CD8-positive, alpha-beta memory T cell (primary cell): ENCODE results near the gene A3GALT2. TPM values are rescaled to one million over a fixed set of nuclear protein-coding genes. Genes with fewer than 3 reads are reported as not detected.
A peak's percentile ranks its signal among the peaks of the same experiment; 100 is the strongest.

ENCODE experiments used
- CTCF ChIA-PET: fragments of 350-600 bp; sonication (Branson Sonifier 250); formaldehyde crosslinking; loops from one replicate; lab custom pipeline; 2021; ENCODE audit warnings: antibody characterized with exemption; lab: Charles Lee
- POLR2A ChIA-PET: fragments of 350-600 bp; sonication (Branson Sonifier 250); formaldehyde crosslinking; loops from one replicate; lab custom pipeline; 2021; ENCODE audit warnings: antibody characterized with exemption; lab: Charles Lee
- DNase-seq, 5 donors: peaks; one replicate each; pipeline versions ENCODE4 v3.0.0 to v3.0.0-alpha.2; 2020 to 2022; ENCODE audit warnings: mixed read lengths in 1 of 5
- H3K27ac ChIP-seq: one replicate; pipeline ENCODE4 v1.7.0; 2013; ENCODE audit warnings: low read depth, mild to moderate bottlenecking, low read length, moderate library complexity
- H3K27me3 ChIP-seq: 2 replicates; pipeline ENCODE4 v1.7.0; 2013; ENCODE audit warnings: low read length, mild to moderate bottlenecking; ENCODE audit not compliant: insufficient read depth, poor library complexity, severe bottlenecking
- H3K36me3 ChIP-seq: 2 replicates; pipeline ENCODE4 v1.7.0; 2013; ENCODE audit warnings: mild to moderate bottlenecking, low read length, moderate library complexity; ENCODE audit not compliant: insufficient read depth
- H3K4me1 ChIP-seq: 2 replicates; pipeline ENCODE4 v1.7.0; 2013; ENCODE audit warnings: mild to moderate bottlenecking, low read length, moderate library complexity; ENCODE audit not compliant: insufficient read depth
- H3K4me3 ChIP-seq: 2 replicates; pipeline ENCODE4 v1.7.0; 2013; ENCODE audit warnings: mild to moderate bottlenecking, low read length
- H3K9me3 ChIP-seq: 2 replicates; pipeline ENCODE4 v1.7.0; 2013; ENCODE audit warnings: mild to moderate bottlenecking, low read length
- H3K27ac Mint-ChIP-seq, 8 donors: one replicate each; pipeline ENCODE4 v1.8.0; 2020 to 2021; ENCODE audit warnings: mixed read lengths in 8 of 8, mild to moderate bottlenecking in 6 of 8, inconsistent platforms in 3 of 8, moderate library complexity in 3 of 8
- H3K27me3 Mint-ChIP-seq, 2 donors: one replicate each; pipeline ENCODE4 v1.8.0; 2020 to 2021; ENCODE audit warnings: mixed read lengths in 2 of 2, mild to moderate bottlenecking in 1 of 2, moderate library complexity in 1 of 2
- H3K36me3 Mint-ChIP-seq, 3 donors: one replicate each; pipeline ENCODE4 v1.8.0; 2020 to 2021; ENCODE audit warnings: mixed read lengths in 3 of 3, inconsistent platforms in 1 of 3, mild to moderate bottlenecking in 1 of 3
- H3K4me1 Mint-ChIP-seq, 3 donors: one replicate each; pipeline ENCODE4 v1.8.0; 2020 to 2021; ENCODE audit warnings: mixed read lengths in 3 of 3, inconsistent platforms in 1 of 3, mild to moderate bottlenecking in 1 of 3
- H3K4me3 Mint-ChIP-seq, 7 donors: one replicate each; pipeline ENCODE4 v1.8.0; 2020 to 2021; ENCODE audit warnings: mixed read lengths in 7 of 7, mild to moderate bottlenecking in 6 of 7, moderate library complexity in 4 of 7, inconsistent platforms in 2 of 7
- H3K9me3 Mint-ChIP-seq, 5 donors: one replicate each; pipeline ENCODE4 v1.8.0; 2020 to 2022; ENCODE audit warnings: mixed read lengths in 5 of 5, mild to moderate bottlenecking in 3 of 5, moderate library complexity in 2 of 5, inconsistent platforms in 1 of 5
- polyA plus RNA-seq: library from polyadenylated mRNA; unstranded; fragments of 300-500 nt; fragmentation: Illumina TruSeq; gene quantifications from one replicate; pipeline ENCODE4 v1.2.3, GENCODE V29; 2021
- total RNA-seq, 2 experiments: library from RNA; stranded (reverse); gene quantifications; one replicate each; pipeline ENCODE4 v1.2.3, GENCODE V29; 2021

Gene A3GALT2
- total and polyA plus RNA-seq, 3 experiments from 2014 or later = not detected

DNA sequence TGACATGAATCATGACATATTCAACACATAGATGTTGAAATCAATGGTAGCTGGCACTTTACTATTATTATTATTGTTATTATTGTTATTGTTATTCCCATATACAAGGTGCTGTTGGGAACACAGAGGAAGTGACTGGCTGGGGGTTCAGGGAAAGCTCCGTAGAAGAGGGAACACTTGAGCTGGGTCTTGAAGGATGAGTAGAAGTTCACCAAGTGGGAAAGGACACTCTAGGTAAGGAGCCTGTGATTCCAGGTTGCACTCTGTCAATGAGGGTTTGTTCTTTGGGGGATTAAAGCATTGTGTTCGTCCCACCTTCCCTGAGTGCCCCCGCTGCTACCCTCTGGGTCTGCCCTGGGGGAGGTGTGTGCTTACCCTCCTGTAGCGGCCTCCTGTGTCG lies 50.5 kb downstream of the A3GALT2 start:
- Histone ChIP-seq H3K36me3 (no peaks in the 10 kb centered on the region), H3K27ac (no peak overlapping the region), H3K4me1 (peaks cover 24% of the 10 kb centered on the region), H3K4me3 (no peak overlapping the region), H3K9me3 (no peaks in the 10 kb centered on the region), H3K27me3 (no peaks in the 10 kb centered on the region)
- Mint-ChIP-seq H3K4me1 (peaks cover 36 to 51% (median 39%) of the 10 kb centered on the region in 3 donors), H3K27me3 (no peaks in the 10 kb centered on the region), H3K36me3 (peaks cover 0 to 26% (median 1%) of the 10 kb centered on the region in 3 donors), H3K4me3 (no peak overlapping the region), H3K27ac (peak overlapping the region in 2 of 8 donors; percentile 17 to 51), H3K9me3 (no peaks in the 10 kb centered on the region)
- DNase-seq = no peak
- ChIA-PET CTCF (no interaction called here), POLR2A (no interaction called here)

DNA sequence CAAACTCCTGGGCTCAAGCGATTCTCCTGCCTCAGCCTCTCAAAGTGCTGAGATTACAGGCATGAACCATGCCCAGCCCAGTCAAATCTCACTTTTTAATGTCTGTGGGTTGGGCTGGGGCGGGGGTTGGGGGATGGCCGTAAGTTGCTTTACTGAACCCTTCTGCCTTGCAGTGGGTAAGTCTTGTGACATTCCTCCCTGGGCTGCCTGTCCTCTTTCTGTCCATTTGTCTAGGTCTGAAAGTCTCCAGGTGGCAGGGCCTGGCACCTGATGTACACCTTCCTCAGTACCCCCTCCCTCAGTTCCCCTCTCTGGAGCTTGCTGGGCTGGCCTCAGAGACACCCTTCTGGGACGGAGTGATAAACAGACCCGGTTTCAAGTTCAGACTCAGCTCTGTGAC lies 51.3 kb downstream of the A3GALT2 start:
- Mint-ChIP-seq H3K4me1 (peaks cover 36 to 51% (median 39%) of the 10 kb centered on the region in 3 donors), H3K9me3 (no peaks in the 10 kb centered on the region), H3K36me3 (peaks cover 0 to 21% (median 1%) of the 10 kb centered on the region in 3 donors), H3K4me3 (no peak overlapping the region), H3K27me3 (no peaks in the 10 kb centered on the region), H3K27ac (peak overlapping the region in 1 of 8 donors; percentile 56)
- no peak for DNase-seq
- no peaks in the 10 kb centered on the region for H3K9me3 ChIP-seq
- no peak overlapping the region for H3K4me3 ChIP-seq
- no peak overlapping the region for H3K27ac ChIP-seq
- H3K4me1 ChIP-seq = peaks cover 24% of the 10 kb centered on the region
- POLR2A ChIA-PET = no interaction called here
- CTCF ChIA-PET = no interaction called here
- H3K27me3 ChIP-seq = no peaks in the 10 kb centered on the region
- H3K36me3 ChIP-seq = no peaks in the 10 kb centered on the region

DNA sequence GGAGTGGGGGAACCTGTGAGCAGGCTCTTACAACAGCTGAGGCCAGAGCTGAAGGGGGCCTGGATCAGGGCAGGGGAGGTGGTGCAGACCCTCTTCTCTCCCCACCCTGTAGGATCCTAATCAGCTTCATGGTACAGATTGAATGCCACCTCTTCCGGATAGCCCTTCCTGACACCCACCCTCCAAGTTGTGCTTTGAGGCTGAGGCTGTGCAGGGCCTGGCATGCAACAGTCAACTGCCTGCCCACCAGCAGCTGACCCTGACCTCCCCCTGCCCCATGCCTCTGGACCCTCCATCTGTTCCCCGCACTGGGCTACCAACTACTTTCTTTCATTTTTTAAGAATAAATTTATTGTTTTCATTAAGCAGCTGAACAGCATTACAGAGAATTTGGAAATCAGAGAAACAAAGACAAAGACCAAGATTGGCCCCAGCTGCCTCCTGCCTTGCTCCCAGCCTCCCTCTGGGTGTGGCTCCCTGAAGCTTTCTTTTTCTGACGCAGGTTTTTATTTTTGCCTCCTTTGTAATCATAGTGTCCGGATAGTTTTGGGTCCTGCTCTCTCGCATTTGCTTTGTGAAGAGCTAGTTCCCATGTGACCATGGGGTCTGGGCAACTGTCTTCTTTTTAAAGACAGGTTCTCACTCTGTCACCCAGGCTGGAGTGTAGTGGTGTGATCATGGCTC lies 51.8 kb downstream of the A3GALT2 start:
- Mint-ChIP-seq H3K36me3 (peaks cover 0 to 21% (median 1%) of the 10 kb centered on the region in 3 donors), H3K27me3 (no peaks in the 10 kb centered on the region), H3K4me1 (peaks cover 31 to 48% (median 35%) of the 10 kb centered on the region in 3 donors), H3K9me3 (no peaks in the 10 kb centered on the region), H3K4me3 (no peak overlapping the region), H3K27ac (peak overlapping the region in 3 of 8 donors; percentile 56 to 73 (median 63))
- ChIA-PET POLR2A (no interaction called here), CTCF (no interaction called here)
- H3K27me3 ChIP-seq = no peaks in the 10 kb centered on the region
- no peak overlapping the region for H3K4me3 ChIP-seq
- DNase-seq = no peak
- H3K9me3 ChIP-seq = no peaks in the 10 kb centered on the region
- H3K4me1 ChIP-seq = peaks cover 23% of the 10 kb centered on the region
- H3K36me3 ChIP-seq = no peaks in the 10 kb centered on the region
- H3K27ac ChIP-seq = no peak overlapping the region

DNA sequence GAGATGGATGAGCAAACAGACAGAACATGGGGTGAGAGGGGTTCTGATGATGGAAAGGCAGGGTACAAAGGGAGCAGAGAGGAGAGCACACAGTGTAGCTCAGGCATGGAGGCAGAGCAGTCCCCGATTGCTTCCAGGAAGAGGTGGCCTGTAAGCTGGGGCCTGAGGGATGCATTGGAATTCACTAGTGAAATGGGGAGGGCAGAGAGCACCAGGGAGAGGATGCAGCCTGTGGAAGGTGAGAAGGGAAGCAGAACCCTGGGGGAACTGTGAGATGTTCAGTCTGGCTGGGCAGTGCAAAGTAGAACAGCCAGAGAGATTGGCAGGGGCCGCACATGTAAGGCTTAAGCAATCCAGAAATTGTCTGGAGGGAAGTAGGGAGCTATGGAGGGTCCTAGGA lies 52.4 kb downstream of the A3GALT2 start:
- H3K27me3 ChIP-seq = no peaks in the 10 kb centered on the region
- Mint-ChIP-seq H3K27ac (peak overlapping the region in 4 of 8 donors; percentile 43 to 80 (median 50)), H3K4me1 (peaks cover 25 to 41% (median 29%) of the 10 kb centered on the region in 3 donors), H3K4me3 (no peak overlapping the region), H3K9me3 (no peaks in the 10 kb centered on the region), H3K36me3 (peaks cover 0 to 21% (median 1%) of the 10 kb centered on the region in 3 donors), H3K27me3 (no peaks in the 10 kb centered on the region)
- H3K36me3 ChIP-seq = no peaks in the 10 kb centered on the region
- no peaks in the 10 kb centered on the region for H3K9me3 ChIP-seq
- ChIA-PET CTCF (interaction anchor here (1.4 kb wide), 1 partner anchor 27 kb away, joined by 3 read pairs; no protein-coding TSS in a partner anchor), POLR2A (no interaction called here)
- no peak overlapping the region for H3K27ac ChIP-seq
- no peak for DNase-seq
- peaks cover 16% of the 10 kb centered on the region for H3K4me1 ChIP-seq
- no peak overlapping the region for H3K4me3 ChIP-seq

DNA sequence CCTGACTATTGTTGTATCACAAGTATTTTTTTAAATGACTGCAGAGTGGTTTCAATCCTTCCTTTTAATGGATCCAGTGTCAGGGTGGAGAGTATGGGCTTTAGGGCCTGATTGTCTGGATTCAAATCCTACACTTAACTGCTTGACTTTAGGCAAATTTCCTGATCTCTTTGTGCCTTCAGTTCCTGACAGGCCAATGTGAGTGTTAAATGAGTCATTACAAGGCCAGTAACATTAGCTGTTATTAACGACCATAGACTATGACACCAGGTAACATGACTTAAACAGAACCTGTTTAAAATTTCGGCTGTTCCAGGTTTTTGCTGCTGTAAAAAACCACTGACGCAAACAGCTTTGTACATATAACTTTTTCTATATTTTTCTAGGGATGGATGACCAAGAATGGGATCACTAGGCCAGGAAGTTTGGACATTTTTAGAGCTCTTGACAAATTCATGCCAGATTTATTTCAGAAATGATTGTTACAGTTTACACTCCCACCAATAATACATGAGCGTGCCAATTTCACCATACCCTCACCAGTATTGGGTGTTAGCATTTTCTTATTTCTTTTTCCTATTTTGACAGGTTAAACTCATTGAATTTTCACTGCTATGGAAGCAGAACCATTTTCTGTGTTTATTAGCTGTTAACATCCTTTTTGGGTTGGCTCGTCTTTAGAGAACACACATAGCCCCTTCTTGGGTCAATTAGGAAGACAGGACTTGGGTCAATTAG lies 53.3 kb downstream of the A3GALT2 start:
- no peaks in the 10 kb centered on the region for H3K27me3 Mint-ChIP-seq
- H3K9me3 Mint-ChIP-seq = no peaks in the 10 kb centered on the region
- no peak for DNase-seq
- Histone ChIP-seq H3K27ac (no peak overlapping the region), H3K36me3 (peaks cover 3% of the 10 kb centered on the region), H3K27me3 (no peaks in the 10 kb centered on the region), H3K4me1 (peaks cover 8% of the 10 kb centered on the region), H3K4me3 (no peak overlapping the region), H3K9me3 (no peaks in the 10 kb centered on the region)
- peaks cover 18 to 33% (median 21%) of the 10 kb centered on the region in 3 donors for H3K4me1 Mint-ChIP-seq
- H3K4me3 Mint-ChIP-seq = no peak overlapping the region
- H3K27ac Mint-ChIP-seq = peak overlapping the region in 3 of 8 donors; percentile 43 to 68 (median 55)
- peaks cover 0 to 26% (median 1%) of the 10 kb centered on the region in 3 donors for H3K36me3 Mint-ChIP-seq
- ChIA-PET CTCF (interaction anchor here (1.4 kb wide), 1 partner anchor 28 kb away, joined by 3 read pairs; no protein-coding TSS in a partner anchor), POLR2A (interaction anchor here (0.7 kb wide), 1 partner anchor 10 kb away, joined by 5 read pairs; no protein-coding TSS in a partner anchor)

DNA sequence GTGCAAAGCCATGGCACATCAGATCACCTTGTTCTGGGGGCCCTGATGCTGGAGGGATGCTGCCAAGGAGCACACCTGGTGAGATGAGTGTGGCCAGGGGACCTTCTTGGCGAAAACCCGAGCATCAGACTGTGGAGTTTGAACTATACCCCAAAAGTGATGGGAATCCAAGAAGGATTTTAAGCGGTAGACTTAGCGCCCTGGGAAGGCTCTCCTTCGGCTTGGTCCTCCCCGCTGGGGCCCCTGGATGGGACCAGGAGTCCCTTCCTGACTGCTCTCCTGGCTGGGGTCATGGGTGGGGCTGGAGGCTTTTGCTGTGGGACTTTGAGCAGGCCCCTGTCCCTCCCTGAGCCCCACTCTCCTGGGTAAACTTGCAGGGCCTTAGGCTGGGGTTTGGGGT lies 54.1 kb downstream of the A3GALT2 start:
- peaks cover 16 to 28% (median 17%) of the 10 kb centered on the region in 3 donors for H3K4me1 Mint-ChIP-seq
- H3K9me3 Mint-ChIP-seq = no peaks in the 10 kb centered on the region
- H3K9me3 ChIP-seq = no peaks in the 10 kb centered on the region
- ChIA-PET POLR2A (no interaction called here), CTCF (no interaction called here)
- no peaks in the 10 kb centered on the region for H3K27me3 ChIP-seq
- H3K27ac ChIP-seq = no peak overlapping the region
- peak overlapping the region in 1 of 8 donors; percentile 78 for H3K27ac Mint-ChIP-seq
- no peak overlapping the region for H3K4me3 ChIP-seq
- no peak for DNase-seq
- peaks cover 0 to 33% (median 5%) of the 10 kb centered on the region in 3 donors for H3K36me3 Mint-ChIP-seq
- no peaks in the 10 kb centered on the region for H3K4me1 ChIP-seq
- no peak overlapping the region for H3K4me3 Mint-ChIP-seq
- H3K27me3 Mint-ChIP-seq = no peaks in the 10 kb centered on the region
- peaks cover 3% of the 10 kb centered on the region for H3K36me3 ChIP-seq

DNA sequence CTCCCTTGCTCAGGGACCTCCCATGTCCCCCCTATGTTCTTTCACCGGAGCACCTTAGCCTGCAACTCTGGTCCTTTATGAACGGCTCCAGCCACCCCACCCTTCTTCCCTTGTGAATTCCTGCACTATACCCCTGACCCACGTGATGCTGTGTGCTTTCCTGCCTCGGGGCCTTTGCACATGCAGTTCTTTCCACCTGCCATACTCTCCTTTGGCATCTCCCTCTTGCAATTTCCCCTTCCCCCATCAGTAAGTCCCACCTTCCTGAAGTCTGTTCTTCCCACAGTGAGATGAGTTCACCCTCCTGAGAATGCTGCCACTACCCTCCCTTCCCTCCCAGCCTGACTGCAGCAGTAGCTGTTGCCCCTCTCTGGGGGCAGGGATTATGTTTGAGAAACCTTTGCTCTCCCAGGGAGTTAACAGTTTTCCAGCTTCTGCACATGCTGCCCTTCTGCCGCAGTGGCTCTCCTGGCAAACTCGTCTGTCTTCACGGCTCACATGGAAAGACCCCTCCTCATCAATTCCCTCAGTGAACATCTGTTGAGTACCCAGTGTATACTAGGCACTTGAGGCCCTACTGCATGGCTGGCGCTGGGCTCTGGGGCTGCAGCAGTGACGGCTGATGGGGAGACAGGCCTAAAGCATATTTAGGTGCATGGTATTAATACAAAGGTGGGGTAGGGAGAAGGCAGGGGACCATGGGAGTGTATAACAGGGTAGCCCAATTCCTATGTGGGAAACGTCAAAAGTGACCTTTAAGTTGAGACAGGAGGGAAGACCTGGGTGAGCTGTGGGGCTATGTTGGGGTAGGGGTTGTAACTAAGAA lies 54.9 kb downstream of the A3GALT2 start:
- CTCF ChIA-PET = interaction anchor here (1.9 kb wide), 1 partner anchor 30 kb away, joined by 4 read pairs; no protein-coding TSS in a partner anchor
- peaks cover 0 to 31% (median 9%) of the 10 kb centered on the region in 3 donors for H3K36me3 Mint-ChIP-seq
- POLR2A ChIA-PET = no interaction called here
- peaks cover 15 to 28% (median 17%) of the 10 kb centered on the region in 3 donors for H3K4me1 Mint-ChIP-seq
- H3K9me3 Mint-ChIP-seq = no peaks in the 10 kb centered on the region
- Histone ChIP-seq H3K36me3 (peaks cover 3% of the 10 kb centered on the region), H3K27me3 (no peaks in the 10 kb centered on the region), H3K27ac (no peak overlapping the region), H3K9me3 (no peaks in the 10 kb centered on the region), H3K4me1 (peaks cover 3% of the 10 kb centered on the region), H3K4me3 (no peak overlapping the region)
- H3K27ac Mint-ChIP-seq = peak overlapping the region in 1 of 8 donors; percentile 92
- no peak for DNase-seq
- H3K27me3 Mint-ChIP-seq = no peaks in the 10 kb centered on the region
- no peak overlapping the region for H3K4me3 Mint-ChIP-seq
